A549 (cell line): ENCODE results near the gene ALPI.

Experiments
- FOSB ChIP-seq: fragments of 250-450 bp; sonication (Bioruptor Pico); IDR thresholded peaks from 2 replicates; pipeline ENCODE4 v1.5.0; 2020; ENCODE audit warnings: mild to moderate bottlenecking, moderate library complexity
- HDAC2 ChIP-seq: fragments of 200-600 bp; sonication (generic); IDR thresholded peaks from 2 replicates; pipeline ENCODE4 v1.6.1; 2016
- JUN ChIP-seq, 2 experiments: fragments of >200 bp; sonication (Bioruptor Twin); formaldehyde crosslinking; IDR thresholded peaks; 2 replicates in 1 of 2; 3 replicates in 1 of 2; pipeline ENCODE4 v1.6.1; 2016 to 2017
- PHF8 ChIP-seq: fragments of 200-600 bp; sonication (generic); IDR thresholded peaks from 2 replicates; pipeline ENCODE4 v1.6.1; 2016; ENCODE audit warnings: low read depth, mild to moderate bottlenecking, antibody characterized with exemption, moderate library complexity, borderline replicate concordance
- TF ChIP-seq, protein P1 (sequence below): fragments of 150-350 bp; IDR thresholded peaks from 2 replicates; pipeline ENCODE4 v1.6.1; 2014; ENCODE audit warnings: low read depth, mild to moderate bottlenecking, low read length
- TF ChIP-seq, protein P2 (sequence below): fragments of >200 bp; sonication (Bioruptor Twin); formaldehyde crosslinking; IDR thresholded peaks from 3 replicates; pipeline ENCODE4 v1.5.1; 2016
- TF ChIP-seq, protein P3 (sequence below): fragments of 450-650 bp; IDR thresholded peaks from 2 replicates; pipeline ENCODE4 v1.6.1; 2014; ENCODE audit warnings: antibody characterized with exemption

DNA sequence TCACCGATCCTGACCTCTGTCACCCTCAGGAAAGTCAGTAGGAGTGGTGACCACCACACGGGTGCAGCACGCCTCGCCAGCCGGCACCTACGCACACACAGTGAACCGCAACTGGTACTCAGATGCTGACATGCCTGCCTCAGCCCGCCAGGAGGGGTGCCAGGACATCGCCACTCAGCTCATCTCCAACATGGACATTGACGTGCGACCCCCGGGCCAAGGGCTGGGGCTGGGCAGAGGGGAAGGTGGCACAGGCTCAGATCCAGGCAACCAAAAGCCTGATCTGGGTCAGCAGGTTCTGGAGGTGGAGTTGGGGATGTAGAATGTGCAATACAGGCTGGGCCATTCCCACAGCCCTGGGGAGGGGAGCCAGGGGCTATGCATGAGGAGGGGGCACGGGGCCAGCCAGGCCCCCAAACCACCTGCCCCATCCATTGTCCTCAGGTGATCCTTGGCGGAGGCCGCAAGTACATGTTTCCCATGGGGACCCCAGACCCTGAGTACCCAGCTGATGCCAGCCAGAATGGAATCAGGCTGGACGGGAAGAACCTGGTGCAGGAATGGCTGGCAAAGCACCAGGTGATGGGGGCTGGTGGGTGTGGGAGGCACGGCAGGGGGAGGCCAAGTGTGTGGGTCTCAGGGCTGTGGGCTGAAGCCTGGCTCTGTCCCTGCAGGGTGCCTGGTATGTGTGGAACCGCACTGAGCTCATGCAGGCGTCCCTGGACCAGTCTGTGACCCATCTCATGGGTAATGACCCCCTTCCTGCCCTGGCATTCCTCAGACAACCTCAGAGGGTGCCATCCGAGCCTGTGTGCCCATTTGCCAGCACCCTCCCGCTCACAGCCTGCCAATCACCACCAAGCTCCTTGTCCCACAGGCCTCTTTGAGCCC is 1.4 kb downstream of the ALPI start:
- TF ChIP-seq, protein P1, sequence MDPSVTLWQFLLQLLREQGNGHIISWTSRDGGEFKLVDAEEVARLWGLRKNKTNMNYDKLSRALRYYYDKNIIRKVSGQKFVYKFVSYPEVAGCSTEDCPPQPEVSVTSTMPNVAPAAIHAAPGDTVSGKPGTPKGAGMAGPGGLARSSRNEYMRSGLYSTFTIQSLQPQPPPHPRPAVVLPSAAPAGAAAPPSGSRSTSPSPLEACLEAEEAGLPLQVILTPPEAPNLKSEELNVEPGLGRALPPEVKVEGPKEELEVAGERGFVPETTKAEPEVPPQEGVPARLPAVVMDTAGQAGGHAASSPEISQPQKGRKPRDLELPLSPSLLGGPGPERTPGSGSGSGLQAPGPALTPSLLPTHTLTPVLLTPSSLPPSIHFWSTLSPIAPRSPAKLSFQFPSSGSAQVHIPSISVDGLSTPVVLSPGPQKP, result no peak
- TF ChIP-seq HDAC2 (no peak), JUN (IDR thresholded peaks at IDR 0.05) (no peak), PHF8 (no peak), FOSB (CRISPR knock-in tag) (no peak)
- TF ChIP-seq, protein P2, sequence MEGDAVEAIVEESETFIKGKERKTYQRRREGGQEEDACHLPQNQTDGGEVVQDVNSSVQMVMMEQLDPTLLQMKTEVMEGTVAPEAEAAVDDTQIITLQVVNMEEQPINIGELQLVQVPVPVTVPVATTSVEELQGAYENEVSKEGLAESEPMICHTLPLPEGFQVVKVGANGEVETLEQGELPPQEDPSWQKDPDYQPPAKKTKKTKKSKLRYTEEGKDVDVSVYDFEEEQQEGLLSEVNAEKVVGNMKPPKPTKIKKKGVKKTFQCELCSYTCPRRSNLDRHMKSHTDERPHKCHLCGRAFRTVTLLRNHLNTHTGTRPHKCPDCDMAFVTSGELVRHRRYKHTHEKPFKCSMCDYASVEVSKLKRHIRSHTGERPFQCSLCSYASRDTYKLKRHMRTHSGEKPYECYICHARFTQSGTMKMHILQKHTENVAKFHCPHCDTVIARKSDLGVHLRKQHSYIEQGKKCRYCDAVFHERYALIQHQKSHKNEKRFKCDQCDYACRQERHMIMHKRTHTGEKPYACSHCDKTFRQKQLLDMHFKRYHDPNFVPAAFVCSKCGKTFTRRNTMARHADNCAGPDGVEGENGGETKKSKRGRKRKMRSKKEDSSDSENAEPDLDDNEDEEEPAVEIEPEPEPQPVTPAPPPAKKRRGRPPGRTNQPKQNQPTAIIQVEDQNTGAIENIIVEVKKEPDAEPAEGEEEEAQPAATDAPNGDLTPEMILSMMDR, result no peak
- TF ChIP-seq, protein P3, sequence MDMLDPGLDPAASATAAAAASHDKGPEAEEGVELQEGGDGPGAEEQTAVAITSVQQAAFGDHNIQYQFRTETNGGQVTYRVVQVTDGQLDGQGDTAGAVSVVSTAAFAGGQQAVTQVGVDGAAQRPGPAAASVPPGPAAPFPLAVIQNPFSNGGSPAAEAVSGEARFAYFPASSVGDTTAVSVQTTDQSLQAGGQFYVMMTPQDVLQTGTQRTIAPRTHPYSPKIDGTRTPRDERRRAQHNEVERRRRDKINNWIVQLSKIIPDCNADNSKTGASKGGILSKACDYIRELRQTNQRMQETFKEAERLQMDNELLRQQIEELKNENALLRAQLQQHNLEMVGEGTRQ, result no peak
